Gastrocnemius medialis (tissue), 4 donors: ENCODE results near the gene CCM2.

ENCODE experiments used
- CTCF ChIP-seq, 5 experiments: fragments of 450-650 bp in 3 of 5; fragments of 200-600 bp in 2 of 5; sonication (generic) in 2 of 5; IDR thresholded peaks in 4 of 5; conservative IDR thresholded peaks in 1 of 5; 1 replicate in 4 of 5; 2 replicates in 1 of 5; pipeline ENCODE4 v1.5.1; 2016 to 2019; ENCODE audit warnings: antibody characterized with exemption in 5 of 5, mild to moderate bottlenecking in 3 of 5, moderate library complexity in 3 of 5
- POLR2A ChIP-seq, 2 donors: fragments of 450-650 bp; IDR thresholded peaks; one replicate each; pipeline ENCODE4 v1.6.1; 2017; ENCODE audit warnings: antibody characterized with exemption in 2 of 2, mild to moderate bottlenecking in 2 of 2, moderate library complexity in 2 of 2

GRCh38 chr7:45053941-45054340 is 53.9 kb downstream of the CCM2 start:
- TF ChIP-seq CTCF (IDR thresholded peaks at IDR 0.05 in 4 of 5, conservative IDR thresholded peaks at IDR 0.05 in 1 of 5) (no peak), POLR2A (IDR thresholded peaks at IDR 0.05) (no peak)
